ENCODE data around the gene ATP11A. TPM values are rescaled to one million over a fixed set of nuclear protein-coding genes. Genes with fewer than 3 reads are reported as not detected.

The ATP11A gene
- total and polyA plus RNA-seq, 10 of the 15 experiments (the other 5 are each of a cell fraction or from before 2014, with no cell fraction given) = 1.4 to 69.6 (median 14.4) TPM

DNA sequence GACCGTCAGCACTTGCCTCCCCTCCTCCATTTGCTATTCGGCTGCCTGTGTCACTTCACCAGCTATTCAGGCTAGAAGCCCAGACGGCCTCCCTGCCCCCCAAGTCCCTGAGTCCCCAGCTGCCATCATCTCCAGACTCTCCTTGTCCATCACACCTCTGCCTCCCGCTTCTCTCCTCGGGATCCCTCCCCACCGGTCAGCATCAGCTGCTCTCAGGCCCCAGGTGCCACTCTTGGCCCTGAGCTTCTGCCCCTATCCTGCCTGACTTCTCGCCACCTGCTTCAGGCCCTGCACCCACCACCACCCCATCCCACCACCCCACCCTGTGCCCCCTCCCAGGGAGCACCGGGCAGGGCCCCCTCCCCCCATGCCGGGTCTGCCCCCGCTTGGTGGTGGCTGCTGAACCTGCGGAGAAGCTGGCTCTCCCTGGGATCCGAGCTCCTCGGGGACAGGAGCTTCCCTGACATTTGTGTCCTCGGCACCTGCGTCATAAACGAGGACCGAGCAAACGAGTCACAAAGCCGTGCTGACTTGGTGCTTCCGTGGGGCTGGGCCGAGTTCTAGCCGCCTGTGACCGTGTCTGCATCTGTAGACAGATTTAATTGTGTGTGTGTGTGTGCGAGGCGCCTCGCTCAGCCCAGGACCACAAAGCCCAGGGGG is 208.9 kb downstream of the ATP11A start (continued):
- TF ChIP-seq ZBTB4 (CRISPR knock-in tag; IDR thresholded peaks at IDR 0.05) (no peak), RUNX3 (IDR thresholded peaks at IDR 0.05; ENCODE audit: low read length) (no peak), ATF7 (IDR thresholded peaks at IDR 0.05; ENCODE audit: low read depth) (no peak), IKZF1 (conservative IDR thresholded peaks at IDR 0.05) (no peak)

- Histone ChIP-seq H3K4me3 (no peak overlapping the region), H3K27ac (ENCODE audit: control insufficient read depth, insufficient read depth) (no peak overlapping the region), H3K36me3 (ENCODE audit: control insufficient read depth in 2 of 2, insufficient read depth in 2 of 2, low read length in 1 of 2) (no peaks in the 10 kb centered on the region), H3K4me2 (ENCODE audit: control insufficient read depth, insufficient read depth) (no peak overlapping the region), H3K27me3 (replicated peaks in 1 of 2; ENCODE audit: control insufficient read depth in 2 of 2, insufficient read depth in 2 of 2, low read length in 1 of 2) (peaks cover 0 to 3% of the 10 kb centered on the region in 2 experiments; a peak in 2 of 4 replicates), H3K9me3 (replicated peaks; ENCODE audit: control insufficient read depth, insufficient read depth, low read length) (no peaks in the 10 kb centered on the region; the same call in 2 of the 3 replicates), H3K9ac (ENCODE audit: control insufficient read depth, insufficient read depth, low read length) (no peak overlapping the region), H4K20me1 (ENCODE audit: control insufficient read depth, insufficient read depth) (no peaks in the 10 kb centered on the region), H3K4me1 (ENCODE audit: control insufficient read depth, insufficient read depth, low read length) (no peaks in the 10 kb centered on the region), H3K79me2 (ENCODE audit: control insufficient read depth, insufficient read depth, low read length) (no peaks in the 10 kb centered on the region), H2AFZ (ENCODE audit: control insufficient read depth, low read depth, low read length) (no peak overlapping the region)
- BruUV-seq (replicated peaks) = no TSS peak
- ChIA-PET SMC1A (ENCODE audit: uncharacterized antibody, unreplicated experiment) (no interaction called here), CTCF (no interaction called here), POLR2A (no interaction called here), RAD21 (ENCODE audit: unreplicated experiment) (no interaction called here)
- in situ Hi-C loops (cut with MboI) (no loop called here), intact Hi-C loops (cut with micrococcal nuclease; ENCODE audit: unreplicated experiment) (no loop called here)
- 58% methylated on average over 29 of the region's 29 CpGs for whole genome bisulfite sequencing (ENCODE audit: insufficient coverage, insufficient replicate concordance, low lambda C conversion rate, missing lambda C conversion rate)
- ATAC-seq = no peak
- no peak for DNase-seq (ENCODE audit: low read depth, low spot score)
- FAIRE-seq = no peak
- TF ChIP-seq SREBF2 (IDR thresholded peaks at IDR 0.05; ENCODE audit: low read length) (no peak), CTCF (IDR thresholded peaks at IDR 0.05 in 2 of 3, conservative IDR thresholded peaks at IDR 0.05 in 1 of 3; ENCODE audit: control insufficient read depth in 2 of 3, extremely low read depth in 1 of 3, insufficient read depth in 1 of 3, low read depth in 3 of 3, low read length in 3 of 3) (no peak), CHD1 (IDR thresholded peaks at IDR 0.05; ENCODE audit: low read depth, low read length) (no peak), CEBPZ (IDR thresholded peaks at IDR 0.05; ENCODE audit: low read depth, low read length) (no peak), CBFB (IDR thresholded peaks at IDR 0.05; ENCODE audit: low read depth) (no peak), CREB1 (IDR thresholded peaks at IDR 0.05; ENCODE audit: low read depth) (no peak)
- TF ChIP-seq, protein P1, sequence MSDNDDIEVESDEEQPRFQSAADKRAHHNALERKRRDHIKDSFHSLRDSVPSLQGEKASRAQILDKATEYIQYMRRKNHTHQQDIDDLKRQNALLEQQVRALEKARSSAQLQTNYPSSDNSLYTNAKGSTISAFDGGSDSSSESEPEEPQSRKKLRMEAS (IDR thresholded peaks at IDR 0.05; ENCODE audit: low read depth, low read length) = no peak
Observed at GRCh38 chr13:112899281-112900225, 209.7 kb downstream of the ATP11A start.

Measured in GM12878 (cell line).